ENCODE measurements around the gene EPHB1.
"Not testable (repeated sequence)": the region's sequence is repeated elsewhere in the genome, so short reads cannot be mapped to it uniquely, and the experiment has no call there.

Gene EPHB1

DNA sequence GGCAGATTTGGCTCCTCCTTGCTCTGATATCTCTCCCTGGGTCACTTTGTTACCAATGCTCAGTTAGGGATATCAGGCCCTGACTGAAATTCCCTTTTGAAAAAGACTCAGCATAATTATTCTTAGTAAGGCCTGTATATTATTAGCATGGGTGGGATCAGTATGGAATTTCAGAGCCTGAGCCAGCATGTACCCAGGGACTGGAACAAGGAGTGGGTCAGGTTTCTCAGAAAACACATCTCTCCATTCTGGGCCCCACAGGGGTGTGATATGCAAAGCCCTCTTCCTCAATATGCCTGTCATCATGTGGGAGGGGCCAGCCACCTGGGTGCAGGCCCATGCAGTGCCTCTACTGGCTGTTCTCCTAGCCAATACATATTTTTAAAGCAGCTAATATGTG is 423.2 kb downstream of the EPHB1 start:
- FAIRE-seq, result no peak
- DNase-seq (ENCODE audit: insufficient read length, low spot score), result no peak
- TF ChIP-seq POLR2AphosphoS5 (IDR thresholded peaks at IDR 0.05; ENCODE audit: low read depth, low read length) (no peak), SPI1 (IDR thresholded peaks at IDR 0.05; ENCODE audit: low read depth, low read length) (no peak), POU2F2 (IDR thresholded peaks at IDR 0.05; ENCODE audit: low read depth, low read length) (no peak), PAX5 (IDR thresholded peaks at IDR 0.05; ENCODE audit: insufficient read depth, low read length, severe bottlenecking) (no peak), POLR2A (IDR thresholded peaks at IDR 0.05; ENCODE audit: low read depth, low read length) (no peak), TAF1 (IDR thresholded peaks at IDR 0.05; ENCODE audit: low read depth, low read length) (no peak)

DNA sequence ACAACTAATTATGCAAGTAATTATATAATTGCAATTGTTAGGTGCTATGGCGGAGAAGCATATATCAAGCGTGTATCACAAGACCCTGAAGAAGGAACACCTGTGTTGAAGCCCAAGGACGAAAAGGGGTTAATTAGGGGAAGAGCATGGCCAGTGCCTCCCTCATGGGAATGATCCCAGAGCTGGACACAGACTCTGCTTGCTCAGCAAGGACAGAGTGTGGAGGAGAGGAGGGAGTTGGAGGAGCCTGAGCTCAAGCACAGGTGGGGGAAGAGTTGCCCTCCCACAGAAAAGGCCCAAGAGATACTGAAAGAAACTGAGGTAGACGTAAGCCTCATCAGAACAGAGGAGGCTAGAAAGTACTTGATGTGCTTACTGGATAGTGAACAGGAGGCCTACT is 423.7 kb downstream of the EPHB1 start:
- FAIRE-seq (no peak), DNase-seq (ENCODE audit: insufficient read length, low spot score) (no peak)
- TF ChIP-seq POU2F2 (IDR thresholded peaks at IDR 0.05; ENCODE audit: low read depth, low read length) (no peak), POLR2AphosphoS5 (IDR thresholded peaks at IDR 0.05; ENCODE audit: low read depth, low read length) (no peak), POLR2A (IDR thresholded peaks at IDR 0.05; ENCODE audit: low read depth, low read length) (no peak), SPI1 (IDR thresholded peaks at IDR 0.05; ENCODE audit: low read depth, low read length) (no peak), TAF1 (IDR thresholded peaks at IDR 0.05; ENCODE audit: low read depth, low read length) (no peak), PAX5 (IDR thresholded peaks at IDR 0.05; ENCODE audit: insufficient read depth, low read length, severe bottlenecking) (no peak)

DNA sequence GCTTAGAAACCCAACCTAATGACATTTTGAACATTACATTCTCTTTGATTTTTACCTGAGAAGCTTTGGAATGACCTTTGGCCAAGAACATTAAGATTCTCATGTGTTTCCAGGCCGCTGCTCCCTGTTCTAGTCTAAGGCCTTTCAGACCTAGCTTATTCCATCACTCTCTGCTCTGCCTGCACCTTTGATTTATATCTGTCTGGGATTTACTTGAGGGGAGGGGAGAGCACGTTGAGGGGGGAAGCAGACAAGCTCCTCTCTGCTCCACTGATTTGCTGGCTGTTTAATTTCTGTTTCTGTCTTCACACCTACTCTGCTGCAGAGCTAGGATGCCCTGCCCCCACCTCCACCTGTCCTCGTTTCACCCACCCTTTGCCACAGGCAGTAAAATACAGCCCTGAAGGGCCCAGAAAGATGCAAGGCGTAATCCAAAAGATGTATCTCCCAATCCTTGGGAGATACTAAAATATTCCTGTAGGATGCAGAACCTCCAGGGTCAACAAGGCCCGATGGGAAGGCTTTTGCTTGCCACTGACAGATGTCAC is 429.8 kb downstream of the EPHB1 start:
- no peak for TF ChIP-seq POLR2A (IDR thresholded peaks at IDR 0.05; ENCODE audit: low read depth, low read length)
- TF ChIP-seq TAF1 (IDR thresholded peaks at IDR 0.05; ENCODE audit: low read depth, low read length), result no peak
- TF ChIP-seq PAX5 (IDR thresholded peaks at IDR 0.05; ENCODE audit: insufficient read depth, low read length, severe bottlenecking), result no peak
- no peak for TF ChIP-seq POLR2AphosphoS5 (IDR thresholded peaks at IDR 0.05; ENCODE audit: low read depth, low read length)
- no peak for TF ChIP-seq SPI1 (IDR thresholded peaks at IDR 0.05; ENCODE audit: low read depth, low read length)
- TF ChIP-seq POU2F2 (IDR thresholded peaks at IDR 0.05; ENCODE audit: low read depth, low read length), result no peak
- DNase-seq (ENCODE audit: insufficient read length, low spot score) (no peak), FAIRE-seq (no peak)

DNA sequence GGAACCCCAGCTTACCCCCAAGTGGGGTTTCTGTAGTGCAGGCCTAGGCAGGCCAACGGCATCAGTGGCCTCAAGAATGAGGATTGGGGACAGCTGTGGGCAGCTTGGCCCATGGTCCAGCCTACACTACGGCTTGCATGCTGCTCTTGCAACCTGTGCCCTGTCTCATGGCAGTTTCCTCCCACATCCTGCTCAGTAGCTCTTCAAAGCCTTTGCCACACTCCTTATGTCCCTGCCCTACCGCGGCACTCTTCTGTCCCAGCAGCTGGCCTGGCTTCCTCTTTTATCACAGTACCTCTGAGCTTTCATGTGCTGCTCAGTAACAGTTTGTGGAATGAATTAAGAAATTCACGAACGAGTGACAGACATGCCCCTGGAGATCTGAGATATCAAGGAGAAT is 431.0 kb downstream of the EPHB1 start:
- TF ChIP-seq POLR2AphosphoS5 (IDR thresholded peaks at IDR 0.05; ENCODE audit: low read depth, low read length), result no peak
- TF ChIP-seq SPI1 (IDR thresholded peaks at IDR 0.05; ENCODE audit: low read depth, low read length), result peak; percentile 64
- no peak for DNase-seq (ENCODE audit: insufficient read length, low spot score)
- FAIRE-seq, result peak; percentile 63

DNA sequence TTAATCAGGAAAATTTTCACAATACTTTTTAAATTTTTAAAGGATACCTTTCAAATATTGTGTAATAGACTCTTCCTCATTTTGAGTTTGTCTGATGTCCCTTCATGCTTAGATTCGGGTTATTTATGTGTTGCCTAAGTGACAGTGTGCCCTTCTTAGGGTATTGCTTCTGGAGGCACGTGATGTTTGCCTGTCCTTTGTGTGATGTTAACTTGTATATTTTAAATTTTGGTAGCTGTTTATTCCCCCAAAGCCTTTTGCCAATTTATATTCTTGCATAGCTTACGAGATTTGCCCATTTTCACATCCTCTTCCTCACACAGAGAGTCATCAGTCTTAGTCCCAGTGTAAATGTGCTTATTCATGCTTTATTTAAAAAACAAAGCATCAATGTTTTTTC is 433.1 kb downstream of the EPHB1 start:
- no peak for DNase-seq (ENCODE audit: insufficient read length, low spot score)
- no peak for TF ChIP-seq POLR2AphosphoS5 (IDR thresholded peaks at IDR 0.05; ENCODE audit: low read depth, low read length)
- TF ChIP-seq SPI1 (IDR thresholded peaks at IDR 0.05; ENCODE audit: low read depth, low read length), result no peak
- no peak for TF ChIP-seq POLR2A (IDR thresholded peaks at IDR 0.05; ENCODE audit: low read depth, low read length)
- no peak for TF ChIP-seq PAX5 (IDR thresholded peaks at IDR 0.05; ENCODE audit: insufficient read depth, low read length, severe bottlenecking)
- TF ChIP-seq POU2F2 (IDR thresholded peaks at IDR 0.05; ENCODE audit: low read depth, low read length), result no peak
- FAIRE-seq, result no peak

DNA sequence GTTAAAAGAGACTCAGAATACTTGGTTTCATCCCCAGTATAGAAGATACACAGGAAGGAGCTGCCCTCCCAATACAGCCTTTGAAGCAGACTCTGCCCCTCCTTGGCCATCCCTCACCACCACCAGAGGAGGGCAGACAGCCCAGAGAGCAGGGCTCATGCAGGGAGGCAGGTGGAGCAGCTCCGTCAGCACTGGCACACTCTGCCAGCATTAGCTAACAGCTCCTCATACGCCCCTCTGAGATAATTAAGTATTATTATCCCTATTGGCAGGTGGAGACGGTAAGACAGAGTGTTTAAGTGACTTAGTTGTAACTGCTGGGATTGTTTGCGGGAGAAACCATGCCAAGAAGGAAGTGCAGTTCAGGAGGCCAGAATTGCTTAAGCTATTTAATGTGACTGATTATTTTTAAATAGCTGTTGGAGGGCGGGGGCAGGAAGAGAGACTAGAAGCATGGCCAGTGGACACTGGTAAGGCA is 434.0 kb downstream of the EPHB1 start:
- FAIRE-seq (no peak), DNase-seq (ENCODE audit: insufficient read length, low spot score) (no peak)
- no peak for TF ChIP-seq TAF1 (IDR thresholded peaks at IDR 0.05; ENCODE audit: low read depth, low read length)

DNA sequence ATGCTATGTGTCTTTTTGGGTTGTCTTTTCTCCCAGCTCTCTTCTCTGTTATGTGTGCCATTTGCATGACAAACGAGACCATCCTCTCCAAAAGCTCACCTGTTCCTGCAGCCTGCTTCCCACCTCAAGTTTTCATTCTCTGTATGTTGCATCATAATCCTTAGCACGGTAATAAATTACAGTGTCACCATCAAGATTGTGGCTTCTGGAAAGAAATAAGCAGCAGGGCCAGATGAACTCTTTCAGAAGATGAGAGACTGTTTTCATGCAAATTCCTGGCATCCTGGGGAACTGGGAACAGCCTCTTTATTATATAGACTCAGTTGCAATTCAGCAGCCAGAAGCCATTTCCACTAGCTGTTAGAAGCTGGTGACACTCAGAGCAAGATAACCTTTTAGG is 436.7 kb downstream of the EPHB1 start:
- TF ChIP-seq POU2F2 (IDR thresholded peaks at IDR 0.05; ENCODE audit: low read depth, low read length), result no peak
- TF ChIP-seq SPI1 (IDR thresholded peaks at IDR 0.05; ENCODE audit: low read depth, low read length), result no peak
- TF ChIP-seq POLR2AphosphoS5 (IDR thresholded peaks at IDR 0.05; ENCODE audit: low read depth, low read length), result no peak
- no peak for TF ChIP-seq TAF1 (IDR thresholded peaks at IDR 0.05; ENCODE audit: low read depth, low read length)
- TF ChIP-seq PAX5 (IDR thresholded peaks at IDR 0.05; ENCODE audit: insufficient read depth, low read length, severe bottlenecking), result no peak
- no peak for TF ChIP-seq POLR2A (IDR thresholded peaks at IDR 0.05; ENCODE audit: low read depth, low read length)
- FAIRE-seq (no peak), DNase-seq (ENCODE audit: insufficient read length, low spot score) (no peak)

DNA sequence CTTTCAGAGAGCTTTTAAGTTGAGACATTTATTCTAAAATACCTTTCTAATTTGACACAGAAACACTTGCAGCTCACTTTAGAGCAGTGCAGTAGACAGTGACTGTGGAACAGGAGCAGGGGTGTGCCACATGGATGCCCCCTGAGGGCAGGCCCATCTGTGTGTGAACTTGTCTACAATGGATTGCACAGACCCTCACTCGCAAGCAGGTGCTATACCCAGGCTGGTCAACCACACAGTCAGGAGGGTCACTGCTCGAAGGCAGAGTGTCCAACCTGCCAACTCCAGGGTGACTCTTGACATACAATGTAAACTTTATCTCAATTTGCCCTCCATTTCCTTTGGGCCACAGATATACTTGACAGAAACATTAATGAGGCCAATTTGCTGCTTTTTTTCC is 437.2 kb downstream of the EPHB1 start:
- FAIRE-seq, result no peak

DNA sequence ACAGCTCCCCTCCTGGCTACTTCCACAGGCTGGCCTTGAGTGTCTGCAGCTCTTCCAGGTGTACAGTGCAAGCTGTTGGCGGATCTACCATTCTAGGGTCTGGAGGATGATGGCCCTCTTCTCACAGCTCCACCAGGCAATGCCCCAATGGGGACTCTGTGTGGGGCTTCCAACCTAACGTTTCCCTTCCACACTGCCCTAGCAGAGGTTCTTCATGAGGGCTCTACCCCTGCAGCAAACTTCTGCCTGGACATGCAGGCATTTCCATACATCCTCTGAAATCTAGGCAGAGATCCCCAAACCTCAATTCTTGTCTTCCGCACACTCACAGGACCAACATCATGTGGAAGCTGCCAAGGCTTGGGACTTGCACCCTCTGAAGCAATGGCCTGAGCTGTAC is 438.4 kb downstream of the EPHB1 start:
- DNase-seq (ENCODE audit: insufficient read length, low spot score); FAIRE-seq: not testable (repeated sequence)

More for the DNA sequence above, 437.2 kb downstream of the EPHB1 start:
- no peak for TF ChIP-seq POLR2A (IDR thresholded peaks at IDR 0.05; ENCODE audit: low read depth, low read length)
- TF ChIP-seq POLR2AphosphoS5 (IDR thresholded peaks at IDR 0.05; ENCODE audit: low read depth, low read length), result no peak
- TF ChIP-seq SPI1 (IDR thresholded peaks at IDR 0.05; ENCODE audit: low read depth, low read length), result no peak
- no peak for TF ChIP-seq TAF1 (IDR thresholded peaks at IDR 0.05; ENCODE audit: low read depth, low read length)
- no peak for DNase-seq (ENCODE audit: insufficient read length, low spot score)

DNA sequence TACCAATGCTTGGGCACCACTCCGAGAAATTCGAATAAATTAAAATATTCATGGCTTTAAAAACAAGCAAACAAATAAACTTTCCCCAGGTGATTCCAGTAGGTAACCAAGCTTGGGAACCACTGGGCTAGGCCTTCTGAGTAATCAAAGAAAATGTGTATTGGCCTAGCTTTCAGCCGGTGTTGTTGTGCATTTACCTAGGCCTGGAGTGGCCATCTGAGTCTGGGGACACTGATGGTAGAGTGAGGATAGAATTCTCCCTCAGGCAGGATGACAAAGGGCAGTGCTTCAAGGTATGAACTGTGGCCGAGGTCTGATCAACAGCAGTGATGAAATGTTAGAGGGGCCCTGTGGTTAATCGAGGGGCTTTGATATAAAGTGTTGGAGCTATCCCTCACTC is 440.5 kb downstream of the EPHB1 start:
- DNase-seq (ENCODE audit: insufficient read length, low spot score) (no peak), FAIRE-seq (no peak)
- TF ChIP-seq SPI1 (IDR thresholded peaks at IDR 0.05; ENCODE audit: low read depth, low read length), result no peak
- TF ChIP-seq TAF1 (IDR thresholded peaks at IDR 0.05; ENCODE audit: low read depth, low read length), result no peak
- no peak for TF ChIP-seq POLR2A (IDR thresholded peaks at IDR 0.05; ENCODE audit: low read depth, low read length)
- no peak for TF ChIP-seq POU2F2 (IDR thresholded peaks at IDR 0.05; ENCODE audit: low read depth, low read length)

All from GM12891 (cell line).